Activated naive CD4-positive, alpha-beta T cell treated with Interleukin-2 at 50 U/mL for 16 hours (primary cell): ENCODE measurements around the gene INAFM1.
"Not testable (repeated sequence)": the region's sequence is repeated elsewhere in the genome, so short reads cannot be mapped to it uniquely, and the experiment has no call there.

Experiments
- DNase-seq: peaks from one replicate; pipeline ENCODE4 v3.0.0-alpha.2; 2020

Gene INAFM1

GRCh38 chr19:47270408-47270807 is 4.3 kb upstream of the INAFM1 start:
- no peak for DNase-seq

GRCh38 chr19:47271949-47272348 is 2.7 kb upstream of the INAFM1 start:
- no peak for DNase-seq

- DNase-seq, result no peak
These were observed 2.0 kb upstream of the INAFM1 start for GRCh38 chr19:47272448-47273312.

- DNase-seq, result peak; percentile 91
These were observed 1.2 kb upstream of the INAFM1 start for GRCh38 chr19:47273313-47274070.

- no peak for DNase-seq
These were observed 441 bp downstream of the INAFM1 start for GRCh38 chr19:47274891-47275761.

- DNase-seq, result no peak
These were observed 1.2 kb downstream of the INAFM1 start for GRCh38 chr19:47275791-47276461.

GRCh38 chr19:47276513-47276912 is 1.8 kb downstream of the INAFM1 start:
- DNase-seq, result not testable (repeated sequence)

GRCh38 chr19:47280183-47280797 is 5.6 kb downstream of the INAFM1 start:
- peak; percentile 67 for DNase-seq

GRCh38 chr19:47283405-47284059 is 8.8 kb downstream of the INAFM1 start:
- DNase-seq, result no peak

- peak; percentile 21 for DNase-seq
These were observed 9.7 kb downstream of the INAFM1 start for GRCh38 chr19:47284324-47284899.

- peak; percentile 71 for DNase-seq
These were observed 21.4 kb downstream of the INAFM1 start for GRCh38 chr19:47296036-47296435.

- not testable (repeated sequence) for DNase-seq
These were observed 26.2 kb downstream of the INAFM1 start for GRCh38 chr19:47300867-47301266.

GRCh38 chr19:47302249-47302648 is 27.6 kb downstream of the INAFM1 start:
- no peak for DNase-seq

- DNase-seq, result no peak
These were observed 29.3 kb downstream of the INAFM1 start for GRCh38 chr19:47303966-47304365.

- peak; percentile 60 for DNase-seq
These were observed 30.6 kb downstream of the INAFM1 start for GRCh38 chr19:47305309-47305751.

GRCh38 chr19:47306303-47306702 is 31.6 kb downstream of the INAFM1 start:
- DNase-seq, result no peak

GRCh38 chr19:47309038-47309437 is 34.4 kb downstream of the INAFM1 start:
- DNase-seq, result no peak

GRCh38 chr19:47309608-47310007 is 34.9 kb downstream of the INAFM1 start, which contains the start of gene C5AR1:
TSS of gene C5AR1 (plus strand) at chr19:47309861. CDS start at chr19:47309896, 35 bp downstream.
- no peak for DNase-seq

- no peak for DNase-seq
These were observed 35.6 kb downstream of the INAFM1 start for GRCh38 chr19:47310323-47310722.

GRCh38 chr19:47310819-47311218 is 36.1 kb downstream of the INAFM1 start:
- DNase-seq, result no peak
